22Rv1 (cell line): ENCODE measurements around the gene UGT1A9.

ENCODE experiments used
- H3K27ac ChIP-seq: fragments of 450-650 bp; 2 replicates; pipeline ENCODE4 v1.5.1; 2017
- ZFX ChIP-seq: fragments of 450-650 bp; IDR thresholded peaks from 2 replicates; pipeline ENCODE4 v1.6.1; 2017; ENCODE audit warnings: antibody characterized with exemption, borderline replicate concordance
- TF ChIP-seq, protein P1 (sequence below): fragments of 450-650 bp; IDR thresholded peaks from 2 replicates; pipeline ENCODE4 v1.5.1; 2017; ENCODE audit warnings: mild to moderate bottlenecking

The UGT1A9 gene

DNA sequence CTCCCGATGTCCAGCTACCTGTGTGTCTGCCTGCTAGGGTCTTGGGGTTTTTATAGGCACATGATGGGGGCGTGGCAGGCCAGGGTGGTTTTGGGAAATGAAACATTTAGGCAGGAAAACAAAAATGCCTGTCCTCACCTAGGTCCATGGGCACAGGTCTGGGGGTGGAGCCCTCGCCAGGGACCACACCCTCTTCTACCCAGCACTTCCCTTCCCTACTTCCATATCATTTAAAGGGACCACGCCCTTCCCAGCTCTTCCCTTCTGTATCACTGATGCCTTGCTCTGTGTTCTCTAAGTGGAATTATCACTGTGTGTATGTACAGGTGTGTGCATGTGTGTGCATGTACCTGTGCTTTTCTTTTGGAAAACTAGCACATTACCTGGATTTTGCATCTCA lies 94.7 kb downstream of the UGT1A9 start:
- no peak for TF ChIP-seq ZFX
- TF ChIP-seq, protein P1, sequence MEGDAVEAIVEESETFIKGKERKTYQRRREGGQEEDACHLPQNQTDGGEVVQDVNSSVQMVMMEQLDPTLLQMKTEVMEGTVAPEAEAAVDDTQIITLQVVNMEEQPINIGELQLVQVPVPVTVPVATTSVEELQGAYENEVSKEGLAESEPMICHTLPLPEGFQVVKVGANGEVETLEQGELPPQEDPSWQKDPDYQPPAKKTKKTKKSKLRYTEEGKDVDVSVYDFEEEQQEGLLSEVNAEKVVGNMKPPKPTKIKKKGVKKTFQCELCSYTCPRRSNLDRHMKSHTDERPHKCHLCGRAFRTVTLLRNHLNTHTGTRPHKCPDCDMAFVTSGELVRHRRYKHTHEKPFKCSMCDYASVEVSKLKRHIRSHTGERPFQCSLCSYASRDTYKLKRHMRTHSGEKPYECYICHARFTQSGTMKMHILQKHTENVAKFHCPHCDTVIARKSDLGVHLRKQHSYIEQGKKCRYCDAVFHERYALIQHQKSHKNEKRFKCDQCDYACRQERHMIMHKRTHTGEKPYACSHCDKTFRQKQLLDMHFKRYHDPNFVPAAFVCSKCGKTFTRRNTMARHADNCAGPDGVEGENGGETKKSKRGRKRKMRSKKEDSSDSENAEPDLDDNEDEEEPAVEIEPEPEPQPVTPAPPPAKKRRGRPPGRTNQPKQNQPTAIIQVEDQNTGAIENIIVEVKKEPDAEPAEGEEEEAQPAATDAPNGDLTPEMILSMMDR: no peak
- no peak overlapping the region for H3K27ac ChIP-seq

DNA sequence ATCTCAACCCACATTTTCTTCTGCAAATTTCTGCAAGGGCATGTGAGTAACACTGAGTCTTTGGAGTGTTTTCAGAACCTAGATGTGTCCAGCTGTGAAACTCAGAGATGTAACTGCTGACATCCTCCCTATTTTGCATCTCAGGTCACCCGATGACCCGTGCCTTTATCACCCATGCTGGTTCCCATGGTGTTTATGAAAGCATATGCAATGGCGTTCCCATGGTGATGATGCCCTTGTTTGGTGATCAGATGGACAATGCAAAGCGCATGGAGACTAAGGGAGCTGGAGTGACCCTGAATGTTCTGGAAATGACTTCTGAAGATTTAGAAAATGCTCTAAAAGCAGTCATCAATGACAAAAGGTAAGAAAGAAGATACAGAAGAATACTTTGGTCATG lies 96.4 kb downstream of the UGT1A9 start:
- TF ChIP-seq, protein P1: no peak
- no peak for TF ChIP-seq ZFX
- H3K27ac ChIP-seq: no peak overlapping the region

DNA sequence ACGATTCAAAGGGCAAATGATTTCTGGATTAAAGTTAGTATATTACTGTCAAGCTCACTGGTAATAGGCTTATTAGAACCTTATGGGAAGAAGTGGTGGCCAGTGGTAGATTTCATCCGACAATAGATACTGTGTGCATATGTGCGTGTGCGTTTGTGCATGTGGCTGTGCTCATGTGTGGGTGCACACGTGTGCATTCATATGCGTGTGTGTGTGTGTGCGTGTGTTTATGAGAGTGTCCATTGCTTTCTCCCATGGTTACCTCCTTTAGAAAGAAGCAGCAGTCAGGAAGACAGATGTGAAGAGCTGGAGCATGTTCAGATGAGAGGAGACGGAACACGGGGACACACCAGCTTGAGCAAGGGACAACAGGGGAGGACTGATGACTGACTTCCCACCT lies 97.6 kb downstream of the UGT1A9 start:
- TF ChIP-seq, protein P1: no peak
- no peak for TF ChIP-seq ZFX

DNA sequence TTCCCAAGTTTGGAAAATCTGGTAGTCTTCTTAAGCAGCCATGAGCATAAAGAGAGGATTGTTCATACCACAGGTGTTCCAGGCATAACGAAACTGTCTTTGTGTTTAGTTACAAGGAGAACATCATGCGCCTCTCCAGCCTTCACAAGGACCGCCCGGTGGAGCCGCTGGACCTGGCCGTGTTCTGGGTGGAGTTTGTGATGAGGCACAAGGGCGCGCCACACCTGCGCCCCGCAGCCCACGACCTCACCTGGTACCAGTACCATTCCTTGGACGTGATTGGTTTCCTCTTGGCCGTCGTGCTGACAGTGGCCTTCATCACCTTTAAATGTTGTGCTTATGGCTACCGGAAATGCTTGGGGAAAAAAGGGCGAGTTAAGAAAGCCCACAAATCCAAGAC lies 100.5 kb downstream of the UGT1A9 start:
- H3K27ac ChIP-seq: no peak overlapping the region
- TF ChIP-seq, protein P1: no peak
- no peak for TF ChIP-seq ZFX

More for the DNA sequence above, 97.6 kb downstream of the UGT1A9 start:
- no peak overlapping the region for H3K27ac ChIP-seq

GRCh38 chr2:233772583-233772982 lies 100.9 kb downstream of the UGT1A9 start:
- no peak overlapping the region for H3K27ac ChIP-seq
- TF ChIP-seq, protein P1: no peak
- TF ChIP-seq ZFX: no peak

DNA sequence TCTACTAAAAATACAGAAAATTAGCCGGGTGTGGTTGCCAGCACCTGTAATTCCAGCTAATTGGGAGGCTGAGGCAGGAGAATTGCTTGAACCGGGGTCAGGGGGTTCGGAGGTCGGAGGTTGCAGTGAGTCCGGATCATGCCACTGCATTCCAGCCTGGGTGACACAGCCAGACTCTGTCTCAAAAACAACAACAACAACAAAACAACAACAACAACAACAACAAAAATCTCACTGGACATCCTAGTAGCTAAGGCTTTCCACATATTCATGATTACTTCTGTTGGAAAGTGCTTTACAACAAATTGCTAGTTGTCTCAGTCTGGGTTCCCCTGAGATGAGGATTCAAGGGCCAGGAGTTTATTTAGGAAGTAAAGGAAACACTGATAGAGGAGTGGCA lies 102.2 kb downstream of the UGT1A9 start:
- TF ChIP-seq ZFX: no peak
- TF ChIP-seq, protein P1: no peak
- H3K27ac ChIP-seq: no peak overlapping the region

DNA sequence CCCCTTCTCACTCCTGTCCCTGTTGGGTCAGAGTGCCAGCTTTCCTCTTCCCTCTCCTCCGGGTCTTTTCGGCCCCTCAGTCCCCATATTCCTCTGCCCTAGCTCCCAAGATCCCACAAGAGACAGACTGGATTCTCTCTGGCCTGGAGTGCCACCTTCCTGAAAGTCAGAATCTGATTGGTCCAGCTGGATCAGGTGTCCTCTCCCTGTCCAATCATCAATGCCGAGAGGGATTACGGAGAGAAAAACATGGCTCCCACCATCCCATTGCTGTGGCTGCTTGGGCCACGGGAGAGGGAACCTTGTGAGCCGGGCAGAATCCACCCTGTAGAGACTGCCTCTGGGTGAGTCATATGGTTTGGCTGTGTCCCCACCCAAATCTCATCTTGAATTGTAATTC lies 103.7 kb downstream of the UGT1A9 start:
- H3K27ac ChIP-seq: no peak overlapping the region
- TF ChIP-seq, protein P1: no peak
- TF ChIP-seq ZFX: no peak
